Vagina (tissue), 2 donors: Measurements from ENCODE around the gene PTPRD. TPM values are rescaled to one million over a fixed set of nuclear protein-coding genes. Genes with fewer than 3 reads are reported as not detected.
A peak's percentile ranks its signal among the peaks of the same experiment; 100 is the strongest.

Source experiments
- DNase-seq, 2 donors: peaks; one replicate each; pipeline ENCODE4 v3.0.0-alpha.2; 2017; ENCODE audit errors: extremely low spot score in 2 of 2
- H3K27ac ChIP-seq: fragments of 200-600 bp; sonication (generic); one replicate; pipeline ENCODE4 v1.5.1; 2019
- H3K27me3 ChIP-seq: fragments of 200-600 bp; sonication (generic); one replicate; pipeline ENCODE4 v1.5.1; 2019
- H3K36me3 ChIP-seq, 2 donors: fragments of 200-600 bp; sonication (generic); one replicate each; pipeline ENCODE4 v1.5.1; 2017 to 2019
- H3K4me1 ChIP-seq: fragments of 200-600 bp; sonication (generic); one replicate; pipeline ENCODE4 v1.5.1; 2019
- H3K4me3 ChIP-seq, 2 donors: fragments of 200-600 bp; sonication (generic); 1 replicate in 1 of 2; 2 replicates in 1 of 2; pipeline ENCODE4 v1.5.1; 2016 to 2019
- H3K9me3 ChIP-seq: fragments of 200-600 bp; sonication (generic); one replicate; pipeline ENCODE4 v1.5.1; 2019
- CTCF ChIP-seq, 3 experiments: fragments of 450-650 bp in 2 of 3; fragments of 200-600 bp in 1 of 3; sonication (generic) in 1 of 3; IDR thresholded peaks; one replicate each; pipeline ENCODE4 v1.5.1; 2017 to 2019; ENCODE audit warnings: antibody characterized with exemption in 3 of 3, mild to moderate bottlenecking in 2 of 3, moderate library complexity in 2 of 3
- POLR2A ChIP-seq, 2 donors: fragments of 450-650 bp; IDR thresholded peaks; one replicate each; pipeline ENCODE4 v1.6.1; 2017; ENCODE audit warnings: antibody characterized with exemption in 2 of 2, mild to moderate bottlenecking in 2 of 2, moderate library complexity in 2 of 2
- POLR2AphosphoS5 ChIP-seq, 2 donors: sonication (generic); formaldehyde crosslinking; IDR thresholded peaks; one replicate each; pipeline ENCODE4 v1.9.0; 2017; ENCODE audit warnings: antibody characterized with exemption in 2 of 2, mild to moderate bottlenecking in 2 of 2, low read depth in 1 of 2; ENCODE audit not compliant: insufficient read depth in 1 of 2
- intact Hi-C: fragments of 100-400 bp; cut with DNase I; formaldehyde crosslinking; loops from one replicate; pipeline ENCODE4 v1.15.1; 2023
- total RNA-seq: library from RNA; depleted of rRNA; stranded (reverse); fragments of >200 nt; gene quantifications from one replicate; pipeline ENCODE4 v1.2.3, GENCODE V29; 2016

Gene PTPRD
- total RNA-seq, 1 donor from 2014 or later, result 10.3 TPM

GRCh38 chr9:9557804-9558334, 1054.9 kb downstream of the PTPRD start:
- intact Hi-C loops, result no loop called here
- no peak for TF ChIP-seq POLR2AphosphoS5 (IDR thresholded peaks at IDR 0.05; ENCODE audit: insufficient read depth in 1 of 2, low read depth in 1 of 2)
- TF ChIP-seq POLR2A (IDR thresholded peaks at IDR 0.05), result no peak
- no peak for TF ChIP-seq CTCF (IDR thresholded peaks at IDR 0.05)
- Histone ChIP-seq H3K4me3 (no peak overlapping the region), H3K4me1 (no peaks in the 10 kb centered on the region), H3K36me3 (no peaks in the 10 kb centered on the region), H3K9me3 (no peaks in the 10 kb centered on the region), H3K27me3 (no peaks in the 10 kb centered on the region), H3K27ac (no peak overlapping the region)
- DNase-seq, result peak in 1 of 2 donors; percentile 83

GRCh38 chr9:9556865-9557803, 1055.7 kb downstream of the PTPRD start:
- H3K27ac ChIP-seq, result no peak overlapping the region
- no peaks in the 10 kb centered on the region for H3K4me1 ChIP-seq
- TF ChIP-seq CTCF (IDR thresholded peaks at IDR 0.05) (no peak), POLR2A (IDR thresholded peaks at IDR 0.05) (no peak), POLR2AphosphoS5 (IDR thresholded peaks at IDR 0.05; ENCODE audit: insufficient read depth in 1 of 2, low read depth in 1 of 2) (no peak)
- H3K4me3 ChIP-seq, result no peak overlapping the region
- no peaks in the 10 kb centered on the region for H3K9me3 ChIP-seq
- no peaks in the 10 kb centered on the region for H3K36me3 ChIP-seq
- no peaks in the 10 kb centered on the region for H3K27me3 ChIP-seq
- DNase-seq, result no peak
- intact Hi-C loops, result no loop called here

DNA sequence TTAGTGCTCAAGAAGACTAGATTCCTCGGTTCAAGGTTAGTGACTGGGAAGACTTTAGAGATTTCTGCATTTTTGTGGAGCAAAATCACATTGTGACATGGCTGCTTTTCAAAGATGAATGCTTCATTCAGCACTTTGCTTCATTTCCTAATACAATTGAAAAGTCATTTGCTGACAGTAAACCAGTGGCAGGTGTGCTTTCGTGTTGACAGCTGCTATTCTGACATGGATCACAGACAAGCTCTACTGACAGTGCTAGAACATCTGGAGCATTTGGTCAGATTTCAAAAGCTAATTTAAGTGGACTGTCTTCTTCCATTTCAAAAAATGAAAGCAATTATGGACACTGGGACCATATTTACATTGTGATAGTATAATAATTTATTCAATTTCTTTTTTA, 1060.1 kb downstream of the PTPRD start:
- Histone ChIP-seq H3K4me1 (no peaks in the 10 kb centered on the region), H3K9me3 (no peaks in the 10 kb centered on the region), H3K27ac (no peak overlapping the region), H3K36me3 (no peaks in the 10 kb centered on the region), H3K4me3 (no peak overlapping the region), H3K27me3 (no peaks in the 10 kb centered on the region)
- no peak for DNase-seq
- TF ChIP-seq POLR2AphosphoS5 (IDR thresholded peaks at IDR 0.05; ENCODE audit: insufficient read depth in 1 of 2, low read depth in 1 of 2) (no peak), POLR2A (IDR thresholded peaks at IDR 0.05) (no peak), CTCF (IDR thresholded peaks at IDR 0.05) (no peak)
- intact Hi-C loops, result no loop called here

DNA sequence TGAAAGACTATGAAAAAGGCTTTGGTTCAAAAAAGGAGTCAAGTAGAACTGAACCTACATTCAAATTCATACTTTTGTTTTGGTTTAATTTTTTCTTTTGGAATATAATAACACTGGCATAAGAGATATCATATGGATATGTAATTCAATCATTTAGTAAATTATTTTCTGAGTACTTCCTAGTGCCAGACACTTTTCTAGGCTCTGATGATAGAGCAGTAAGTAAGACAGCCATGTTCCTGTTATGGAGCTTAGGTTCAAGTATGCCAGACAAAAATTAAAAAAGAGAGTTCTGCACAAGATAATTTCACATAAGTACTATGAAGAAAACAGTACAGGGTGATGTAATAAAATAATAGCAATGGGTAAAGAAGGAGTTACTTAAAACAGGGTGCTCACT, 1074.0 kb downstream of the PTPRD start:
- DNase-seq, result no peak
- no peaks in the 10 kb centered on the region for H3K36me3 ChIP-seq
- no peak overlapping the region for H3K4me3 ChIP-seq
- H3K9me3 ChIP-seq, result no peaks in the 10 kb centered on the region
- intact Hi-C loops, result no loop called here
- H3K27me3 ChIP-seq, result no peaks in the 10 kb centered on the region
- no peak overlapping the region for H3K27ac ChIP-seq
- TF ChIP-seq POLR2A (IDR thresholded peaks at IDR 0.05) (no peak), CTCF (IDR thresholded peaks at IDR 0.05) (no peak), POLR2AphosphoS5 (IDR thresholded peaks at IDR 0.05; ENCODE audit: insufficient read depth in 1 of 2, low read depth in 1 of 2) (no peak)
- no peaks in the 10 kb centered on the region for H3K4me1 ChIP-seq

- Histone ChIP-seq H3K27ac (no peak overlapping the region), H3K36me3 (no peaks in the 10 kb centered on the region), H3K27me3 (no peaks in the 10 kb centered on the region), H3K4me1 (no peaks in the 10 kb centered on the region), H3K9me3 (no peaks in the 10 kb centered on the region), H3K4me3 (no peak overlapping the region)
- intact Hi-C loops, result no loop called here
- no peak for TF ChIP-seq POLR2AphosphoS5 (IDR thresholded peaks at IDR 0.05; ENCODE audit: insufficient read depth in 1 of 2, low read depth in 1 of 2)
- no peak for TF ChIP-seq POLR2A (IDR thresholded peaks at IDR 0.05)
- no peak for TF ChIP-seq CTCF (IDR thresholded peaks at IDR 0.05)
- DNase-seq, result no peak
These were observed 1074.4 kb downstream of the PTPRD start for GRCh38 chr9:9538356-9538755.
